Measurements from ENCODE around the gene CDK18. TPM values are rescaled to one million over a fixed set of nuclear protein-coding genes. Genes with fewer than 3 reads are reported as not detected.
A peak's percentile ranks its signal among the peaks of the same experiment; 100 is the strongest.

CDK18 gene
- total RNA-seq, 1 donor from 2014 or later, result 0.21 TPM

DNA sequence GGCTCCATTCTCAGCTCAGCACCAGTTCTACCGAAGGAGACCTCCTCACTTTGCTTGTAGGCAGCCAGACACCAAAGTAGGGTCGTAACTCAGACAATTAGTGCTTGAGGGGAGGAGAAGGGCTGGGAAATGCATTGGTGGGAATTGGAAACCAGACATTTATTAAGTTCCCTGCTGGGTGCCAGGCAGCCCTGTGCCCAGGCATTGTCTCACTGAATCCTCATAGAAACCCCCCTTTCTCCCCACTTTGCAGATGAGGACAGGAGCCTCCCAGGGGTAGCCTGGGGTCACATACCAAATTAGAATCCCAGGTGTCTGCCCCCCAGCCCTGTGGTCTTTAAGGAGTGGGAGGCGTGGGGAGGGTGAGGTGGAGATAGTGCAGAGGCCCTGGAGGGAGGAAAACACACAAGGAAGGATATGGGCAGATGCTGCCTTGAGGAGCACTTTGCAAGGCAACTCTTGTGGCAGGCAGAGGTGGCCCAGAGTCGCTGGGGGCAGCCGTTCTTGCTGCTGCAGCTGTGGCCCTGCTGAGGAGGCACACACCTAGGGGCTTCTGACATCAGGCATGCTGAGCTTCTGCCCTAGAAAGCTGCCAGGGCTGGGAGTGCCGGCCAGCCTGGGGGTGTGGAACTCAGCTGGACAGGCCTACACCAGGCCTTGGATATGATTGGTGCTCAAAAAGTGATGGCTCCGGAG, 29.4 kb downstream of the CDK18 start:
- DNase-seq (ENCODE audit: low spot score), result no peak
- H3K27me3 Mint-ChIP-seq (ENCODE audit: insufficient read depth), result peaks cover 4% of the 10 kb centered on the region
- H3K9me3 Mint-ChIP-seq, result no peaks in the 10 kb centered on the region
- H3K36me3 Mint-ChIP-seq (ENCODE audit: low read depth), result no peaks in the 10 kb centered on the region
- H3K4me1 Mint-ChIP-seq (ENCODE audit: low read depth), result peaks cover 9% of the 10 kb centered on the region
- no peak overlapping the region for H3K4me3 Mint-ChIP-seq
- H3K27ac Mint-ChIP-seq, result no peak overlapping the region
- intact Hi-C loops (cut with micrococcal nuclease), result no loop called here

DNA sequence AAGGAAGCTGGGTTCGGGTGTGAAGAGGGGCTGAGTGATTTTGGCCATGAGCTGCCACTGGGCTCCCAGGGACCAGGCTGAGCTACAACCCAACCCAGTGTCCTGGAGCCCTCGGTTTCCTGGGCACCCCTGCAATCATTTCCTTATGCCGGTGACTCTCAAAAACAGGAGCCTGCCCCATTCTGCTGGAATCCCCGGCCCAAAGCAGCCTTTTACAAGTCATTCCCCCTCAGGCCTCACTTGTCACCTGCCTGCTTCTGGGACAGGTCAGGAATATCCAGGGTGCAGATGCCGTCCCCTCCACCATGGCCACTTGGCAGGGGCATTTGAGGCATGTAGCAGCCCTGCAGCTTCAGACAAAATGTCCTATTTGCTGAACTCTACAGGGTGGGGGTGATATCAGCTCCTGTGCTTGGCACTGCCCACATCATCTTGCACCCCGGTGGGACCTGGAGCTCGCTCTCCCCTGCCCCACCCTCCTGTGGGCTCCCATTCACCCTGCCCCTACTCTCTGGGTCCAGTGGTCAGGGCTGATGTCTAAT, 30.0 kb downstream of the CDK18 start:
- DNase-seq (ENCODE audit: low spot score), result no peak

DNA sequence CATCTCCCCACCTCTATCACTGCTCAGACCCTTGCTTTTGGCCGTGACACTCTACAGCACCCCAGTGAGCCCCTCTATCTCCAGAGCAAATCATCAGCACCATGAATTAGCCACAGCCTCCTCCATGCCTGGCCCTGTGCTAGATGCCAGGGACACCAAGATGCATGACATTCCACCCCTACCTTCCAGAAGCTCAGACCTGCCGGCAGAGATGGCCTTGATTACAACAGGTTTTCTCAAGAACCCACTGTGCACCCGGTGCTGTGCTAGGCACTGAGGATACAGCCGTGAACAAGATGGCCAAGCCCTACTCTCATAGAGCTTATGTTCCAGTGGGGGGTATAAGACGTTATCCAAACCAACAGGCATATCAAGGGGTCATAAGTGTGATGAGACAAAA, 30.6 kb downstream of the CDK18 start:
- Mint-ChIP-seq H3K27me3 (ENCODE audit: insufficient read depth) (peaks cover 4% of the 10 kb centered on the region), H3K4me3 (no peak overlapping the region), H3K4me1 (ENCODE audit: low read depth) (peaks cover 9% of the 10 kb centered on the region), H3K27ac (no peak overlapping the region), H3K9me3 (no peaks in the 10 kb centered on the region), H3K36me3 (ENCODE audit: low read depth) (no peaks in the 10 kb centered on the region)
- intact Hi-C loops (cut with micrococcal nuclease), result no loop called here
- DNase-seq (ENCODE audit: low spot score), result no peak

More for the DNA sequence above, 30.0 kb downstream of the CDK18 start:
- no peak overlapping the region for H3K27ac Mint-ChIP-seq
- H3K27me3 Mint-ChIP-seq (ENCODE audit: insufficient read depth), result peaks cover 4% of the 10 kb centered on the region
- no peaks in the 10 kb centered on the region for H3K9me3 Mint-ChIP-seq
- no peak overlapping the region for H3K4me3 Mint-ChIP-seq
- intact Hi-C loops (cut with micrococcal nuclease), result no loop called here
- no peaks in the 10 kb centered on the region for H3K36me3 Mint-ChIP-seq (ENCODE audit: low read depth)
- peaks cover 9% of the 10 kb centered on the region for H3K4me1 Mint-ChIP-seq (ENCODE audit: low read depth)

DNA sequence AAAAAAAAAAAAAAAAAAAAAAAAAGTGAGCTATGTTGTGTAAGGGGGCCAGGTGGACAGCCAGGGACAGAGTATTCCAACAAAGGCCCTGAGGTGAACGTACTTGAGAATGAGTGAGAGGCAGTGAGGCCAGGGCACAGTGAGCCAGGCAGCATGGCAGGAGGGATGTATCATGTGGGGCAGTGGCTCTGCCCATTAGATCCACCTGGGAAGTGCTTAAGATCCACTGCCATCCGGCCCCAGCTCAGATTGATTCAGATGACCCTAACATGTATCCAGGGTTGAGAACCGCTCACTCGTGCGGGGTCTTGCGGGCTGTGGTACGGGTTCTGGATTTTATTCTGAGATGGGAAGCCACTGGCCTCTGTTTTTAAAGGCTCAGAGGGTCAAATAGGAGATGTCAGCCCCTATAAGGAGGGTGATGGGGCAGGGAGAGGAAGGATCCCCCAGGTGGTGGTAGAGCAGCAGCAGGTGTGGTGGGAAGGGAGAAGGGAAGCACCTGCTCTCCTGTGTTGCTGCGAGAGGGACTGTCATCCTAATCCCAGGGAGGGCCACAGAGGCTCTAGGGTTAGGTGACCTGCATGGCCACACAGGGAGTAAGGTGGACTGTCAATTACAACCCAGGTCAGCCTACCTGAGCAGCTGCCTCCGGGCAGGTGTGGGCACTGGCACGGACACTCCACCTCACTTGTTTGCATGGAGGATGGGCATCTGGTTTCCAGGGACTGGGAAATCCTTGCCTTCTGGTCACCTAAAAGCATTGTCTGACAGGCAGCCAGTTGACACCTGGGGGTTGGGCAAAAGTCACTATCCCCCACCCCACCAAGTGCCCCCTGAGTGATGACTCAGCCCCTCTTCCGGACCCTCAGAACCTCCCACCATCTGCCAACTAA, 31.6 kb downstream of the CDK18 start:
- H3K36me3 Mint-ChIP-seq (ENCODE audit: low read depth), result no peaks in the 10 kb centered on the region
- H3K4me1 Mint-ChIP-seq (ENCODE audit: low read depth), result peaks cover 9% of the 10 kb centered on the region
- no peak for DNase-seq (ENCODE audit: low spot score)
- H3K27me3 Mint-ChIP-seq (ENCODE audit: insufficient read depth), result peaks cover 5% of the 10 kb centered on the region
- intact Hi-C loops (cut with micrococcal nuclease), result no loop called here
- H3K4me3 Mint-ChIP-seq, result no peak overlapping the region
- no peaks in the 10 kb centered on the region for H3K9me3 Mint-ChIP-seq
- no peak overlapping the region for H3K27ac Mint-ChIP-seq

DNA sequence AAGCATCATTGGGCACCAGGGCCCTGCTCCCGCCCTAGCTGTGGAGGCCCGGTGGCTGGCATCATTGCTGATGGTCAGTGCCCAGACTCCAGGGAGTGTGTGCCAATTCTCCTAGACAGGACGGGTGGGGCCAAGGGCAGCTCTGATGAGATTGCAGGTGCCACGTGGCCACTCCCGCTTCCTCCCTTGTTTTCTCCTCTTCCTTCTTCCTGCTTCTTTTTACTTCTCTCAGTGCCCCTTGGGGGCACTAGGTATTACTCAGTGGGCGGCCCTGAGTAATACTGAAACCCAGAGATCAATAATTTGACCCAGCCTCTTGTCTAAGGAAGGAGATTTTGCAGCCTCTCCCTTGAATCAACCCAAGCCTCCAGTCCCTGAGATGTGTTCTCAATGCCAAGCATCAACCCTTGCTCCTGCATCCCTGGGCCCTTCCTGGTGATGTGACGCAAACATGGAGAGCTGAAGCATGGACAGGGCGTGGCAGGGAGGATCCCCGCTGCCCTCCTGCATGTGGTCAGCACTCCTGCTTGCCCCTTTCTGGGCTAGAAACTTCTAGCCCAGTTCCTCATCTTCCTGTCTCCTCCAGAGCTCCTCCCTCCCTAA, 32.4 kb downstream of the CDK18 start:
- intact Hi-C loops (cut with micrococcal nuclease), result no loop called here
- no peak for DNase-seq (ENCODE audit: low spot score)
- H3K9me3 Mint-ChIP-seq, result no peaks in the 10 kb centered on the region
- peaks cover 10% of the 10 kb centered on the region for H3K27me3 Mint-ChIP-seq (ENCODE audit: insufficient read depth)
- no peaks in the 10 kb centered on the region for H3K36me3 Mint-ChIP-seq (ENCODE audit: low read depth)
- no peak overlapping the region for H3K27ac Mint-ChIP-seq
- peaks cover 9% of the 10 kb centered on the region for H3K4me1 Mint-ChIP-seq (ENCODE audit: low read depth)
- H3K4me3 Mint-ChIP-seq, result no peak overlapping the region

DNA sequence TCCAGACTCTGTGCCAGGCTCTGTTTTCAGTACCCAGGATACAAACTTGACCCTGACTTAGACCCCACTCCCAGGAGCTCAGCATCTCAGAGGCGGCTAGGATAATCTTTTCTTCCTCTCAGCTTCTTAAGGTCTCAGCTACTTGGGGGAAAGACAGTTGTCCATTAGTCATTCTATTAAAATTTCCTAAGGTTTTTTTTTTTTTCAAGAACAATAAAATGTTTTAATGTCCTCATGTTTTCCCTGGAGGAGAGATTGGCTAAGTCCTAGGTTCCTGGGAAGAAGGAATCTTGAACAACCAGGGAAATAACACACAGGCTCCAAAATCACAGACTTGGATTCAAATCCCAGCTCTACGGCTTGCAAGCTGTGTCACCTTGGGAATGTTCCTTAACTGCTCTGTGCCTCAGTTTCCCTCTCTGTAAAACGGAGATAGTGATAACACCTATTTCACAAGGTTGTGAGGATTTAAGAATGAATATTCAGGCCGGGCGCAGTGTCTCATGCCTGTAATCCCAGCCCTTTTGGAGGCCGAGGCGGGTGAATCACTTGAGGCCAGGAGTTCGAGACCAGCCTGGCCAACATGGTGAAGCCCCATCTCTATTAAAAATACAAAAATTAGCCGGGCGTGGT, 33.0 kb downstream of the CDK18 start:
- H3K27ac Mint-ChIP-seq, result peak overlapping the region; percentile 25
- intact Hi-C loops (cut with micrococcal nuclease), result no loop called here
- H3K4me1 Mint-ChIP-seq (ENCODE audit: low read depth), result peaks cover 9% of the 10 kb centered on the region
- peaks cover 12% of the 10 kb centered on the region for H3K27me3 Mint-ChIP-seq (ENCODE audit: insufficient read depth)
- H3K36me3 Mint-ChIP-seq (ENCODE audit: low read depth), result no peaks in the 10 kb centered on the region
- no peak overlapping the region for H3K4me3 Mint-ChIP-seq
- H3K9me3 Mint-ChIP-seq, result no peaks in the 10 kb centered on the region
- no peak for DNase-seq (ENCODE audit: low spot score)

DNA sequence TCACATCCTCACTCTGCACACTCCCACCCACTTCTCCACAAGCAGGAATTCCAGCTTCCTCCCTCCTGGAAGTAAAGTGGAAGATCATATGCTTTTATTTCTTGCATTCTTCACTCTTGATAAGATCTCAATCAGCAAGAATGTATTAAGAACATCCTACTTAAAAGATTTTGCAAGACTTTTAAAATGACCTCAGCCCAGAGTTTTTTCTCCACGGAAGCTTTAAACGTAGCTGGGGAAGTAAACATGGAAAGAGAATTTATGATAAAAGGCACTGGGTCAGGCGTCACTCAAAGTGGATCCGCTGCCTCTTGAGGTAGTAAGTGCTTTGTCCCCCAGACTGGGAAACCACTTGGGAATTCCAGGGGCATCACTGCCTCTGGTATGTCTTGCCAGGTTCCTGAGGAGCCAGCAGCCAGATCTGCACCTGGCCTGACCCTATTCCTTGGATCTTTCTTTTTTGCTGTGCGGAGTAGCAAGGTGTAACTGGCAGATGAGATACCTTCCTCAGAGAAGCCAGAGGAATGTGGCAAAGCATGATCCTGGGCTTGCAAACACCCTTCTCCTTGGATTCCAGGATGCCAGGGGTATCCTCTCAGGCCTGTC, 33.9 kb downstream of the CDK18 start:
- no peaks in the 10 kb centered on the region for H3K36me3 Mint-ChIP-seq (ENCODE audit: low read depth)
- peaks cover 11% of the 10 kb centered on the region for H3K4me1 Mint-ChIP-seq (ENCODE audit: low read depth)
- no peak for DNase-seq (ENCODE audit: low spot score)
- no peaks in the 10 kb centered on the region for H3K9me3 Mint-ChIP-seq
- no peak overlapping the region for H3K4me3 Mint-ChIP-seq
- H3K27me3 Mint-ChIP-seq (ENCODE audit: insufficient read depth), result peaks cover 12% of the 10 kb centered on the region
- H3K27ac Mint-ChIP-seq, result no peak overlapping the region
- intact Hi-C loops (cut with micrococcal nuclease), result no loop called here

DNA sequence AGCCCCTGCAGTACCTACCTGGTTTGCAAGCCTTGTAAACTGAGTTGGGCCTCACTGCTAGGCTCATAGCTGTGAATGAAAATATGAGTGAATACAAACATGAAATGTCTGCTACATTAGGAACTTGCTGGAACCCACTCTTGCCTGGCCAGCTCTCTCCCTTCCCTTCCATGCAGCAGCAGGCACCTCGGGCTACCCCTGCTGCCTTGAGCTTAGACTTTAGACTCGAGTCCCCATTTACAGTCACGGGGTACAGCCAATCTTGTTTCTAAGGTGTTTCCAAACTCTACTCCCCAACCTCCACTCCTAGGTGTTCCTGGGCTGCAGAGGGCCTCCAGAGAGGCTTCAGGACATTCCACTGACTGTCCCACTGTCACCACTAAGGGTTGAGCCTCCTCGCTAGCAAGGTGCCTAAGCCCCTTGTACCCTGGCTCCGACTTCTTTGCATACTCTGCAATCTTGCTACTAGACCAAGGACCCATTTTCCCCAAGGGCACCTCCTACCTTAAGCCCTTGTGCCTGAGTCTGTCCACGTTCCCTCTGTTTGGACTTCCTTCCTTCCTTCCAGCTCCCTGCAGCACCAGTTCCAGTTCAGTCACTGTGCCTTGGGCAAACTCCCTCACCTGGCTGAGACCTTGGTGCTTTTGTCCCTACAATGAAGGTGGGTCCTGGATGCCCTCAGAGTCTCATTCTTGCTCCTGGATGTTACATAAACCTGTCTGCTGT, 36.9 kb downstream of the CDK18 start:
- no peaks in the 10 kb centered on the region for H3K36me3 Mint-ChIP-seq (ENCODE audit: low read depth)
- H3K9me3 Mint-ChIP-seq, result no peaks in the 10 kb centered on the region
- intact Hi-C loops (cut with micrococcal nuclease), result no loop called here
- no peak overlapping the region for H3K27ac Mint-ChIP-seq
- H3K4me3 Mint-ChIP-seq, result no peak overlapping the region
- peaks cover 22% of the 10 kb centered on the region for H3K4me1 Mint-ChIP-seq (ENCODE audit: low read depth)
- peaks cover 10% of the 10 kb centered on the region for H3K27me3 Mint-ChIP-seq (ENCODE audit: insufficient read depth)
- DNase-seq (ENCODE audit: low spot score), result no peak

DNA sequence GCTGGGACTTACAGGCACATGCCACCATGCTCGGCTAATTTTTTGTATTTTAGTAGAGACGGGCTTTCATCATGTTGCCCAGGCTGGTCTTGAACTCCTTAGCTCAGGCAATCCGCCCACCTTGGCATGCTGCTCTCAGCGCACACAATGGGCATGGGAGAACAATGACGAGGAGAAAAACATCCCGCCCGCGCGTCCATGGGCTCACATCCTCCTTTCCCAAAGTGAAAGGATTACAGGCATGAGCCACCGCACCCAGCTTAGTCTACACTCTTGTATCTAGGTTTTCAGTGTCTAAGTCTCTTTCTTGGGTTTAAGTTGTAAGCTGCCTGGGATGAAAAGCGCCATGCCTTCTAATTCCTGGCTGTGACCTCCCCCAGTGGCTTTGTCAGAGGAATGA, 37.9 kb downstream of the CDK18 start:
- peaks cover 7% of the 10 kb centered on the region for H3K27me3 Mint-ChIP-seq (ENCODE audit: insufficient read depth)
- H3K4me3 Mint-ChIP-seq, result no peak overlapping the region
- intact Hi-C loops (cut with micrococcal nuclease), result no loop called here
- no peaks in the 10 kb centered on the region for H3K9me3 Mint-ChIP-seq
- no peaks in the 10 kb centered on the region for H3K36me3 Mint-ChIP-seq (ENCODE audit: low read depth)
- H3K27ac Mint-ChIP-seq, result no peak overlapping the region
- H3K4me1 Mint-ChIP-seq (ENCODE audit: low read depth), result peaks cover 14% of the 10 kb centered on the region
- no peak for DNase-seq (ENCODE audit: low spot score)

DNA sequence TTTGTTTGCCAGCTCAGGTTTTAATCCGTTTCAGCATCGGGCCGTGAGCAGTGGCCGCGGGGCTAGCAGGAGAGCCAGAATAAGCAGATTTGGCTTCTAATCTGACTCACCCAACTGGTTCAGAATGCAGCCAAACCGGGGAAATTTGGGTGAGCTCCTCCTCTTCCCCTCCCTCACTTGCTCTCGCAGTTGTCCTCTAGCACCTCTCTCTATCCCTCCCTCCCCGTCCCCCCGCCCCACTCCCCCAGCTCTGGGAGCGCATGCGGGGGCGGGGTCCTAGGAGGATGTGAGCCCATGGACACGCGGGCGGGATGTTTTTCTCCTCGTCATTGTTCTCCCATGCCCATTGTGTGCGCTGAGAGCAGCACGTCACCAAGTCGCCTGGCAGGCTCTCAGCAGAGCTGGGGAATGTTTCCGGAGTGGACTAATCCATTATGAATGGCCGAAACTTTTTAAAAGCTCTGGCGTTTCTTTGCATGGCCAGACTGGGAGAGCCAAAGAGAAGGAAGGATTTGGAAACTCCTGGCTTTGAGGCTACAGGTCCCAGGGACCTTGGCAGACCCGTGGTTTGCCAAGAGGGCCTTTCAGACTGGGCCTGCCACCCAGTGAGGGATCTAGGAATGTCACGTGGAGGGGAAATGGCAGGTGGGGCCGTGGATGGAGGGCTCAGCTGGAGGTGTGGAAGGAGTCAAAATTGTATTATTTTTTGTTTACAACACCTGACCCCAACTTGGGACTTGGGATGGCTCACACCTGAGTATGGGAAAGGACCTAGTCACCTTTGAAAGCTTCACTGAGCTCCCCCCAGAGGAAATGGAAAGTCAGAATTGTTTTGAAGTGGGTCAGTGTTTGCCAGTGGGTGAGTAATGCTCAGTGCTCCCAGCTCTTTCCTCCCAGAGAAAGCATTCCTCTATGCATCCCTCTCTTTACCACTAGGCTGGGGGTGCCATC, 39.2 kb downstream of the CDK18 start:
- H3K4me1 Mint-ChIP-seq (ENCODE audit: low read depth), result peaks cover 13% of the 10 kb centered on the region
- peak; percentile 14 for DNase-seq (ENCODE audit: low spot score)
- peak overlapping the region; percentile 69 for H3K27ac Mint-ChIP-seq
- H3K36me3 Mint-ChIP-seq (ENCODE audit: low read depth), result no peaks in the 10 kb centered on the region
- H3K4me3 Mint-ChIP-seq, result peak overlapping the region; percentile 28
- intact Hi-C loops (cut with micrococcal nuclease), result no loop called here
- no peaks in the 10 kb centered on the region for H3K9me3 Mint-ChIP-seq
- H3K27me3 Mint-ChIP-seq (ENCODE audit: insufficient read depth), result peaks cover 10% of the 10 kb centered on the region
